Prostate gland (tissue), 2 donors: ENCODE data around the gene KRTAP19-7.

Experiments used
- CTCF ChIP-seq, 4 experiments: fragments of 200-600 bp in 2 of 4; fragments of 450-650 bp in 2 of 4; sonication (generic) in 2 of 4; IDR thresholded peaks; 1 replicate in 3 of 4; 2 replicates in 1 of 4; pipeline ENCODE4 v1.5.1; 2016 to 2019; ENCODE audit warnings: antibody characterized with exemption in 4 of 4, mild to moderate bottlenecking in 2 of 4, moderate library complexity in 2 of 4
- POLR2AphosphoS5 ChIP-seq: sonication (generic); formaldehyde crosslinking; IDR thresholded peaks from one replicate; pipeline ENCODE4 v1.6.1; 2017; ENCODE audit warnings: antibody characterized with exemption

GRCh38 chr21:30518876-30519275 is 42.2 kb downstream of the KRTAP19-7 start:
- TF ChIP-seq CTCF (IDR thresholded peaks at IDR 0.05), result no peak
- TF ChIP-seq POLR2AphosphoS5, result no peak
